ENCODE results near the gene SRSF1.

DNA sequence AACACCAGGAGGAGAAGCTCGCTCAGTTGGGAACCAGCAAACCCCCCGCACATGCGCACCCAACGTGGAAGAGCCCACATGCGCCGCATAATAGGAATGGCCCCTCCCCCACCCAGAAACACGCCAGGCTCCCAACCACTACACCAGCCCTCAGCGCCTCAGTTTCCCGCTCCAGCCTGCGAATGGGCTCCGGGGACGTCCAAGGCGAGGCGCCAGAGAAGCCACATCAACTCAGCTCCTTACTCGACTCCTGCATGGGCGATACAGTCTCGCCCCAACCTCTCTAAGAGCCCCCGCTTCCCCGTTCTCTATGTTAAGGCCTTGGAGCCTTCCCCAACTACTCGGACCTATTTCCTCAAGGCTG lies 504 bp downstream of the SRSF1 start:
- TF ChIP-seq CTCF (conservative IDR thresholded peaks at IDR 0.05 in 1 of 2, IDR thresholded peaks at IDR 0.05 in 1 of 2; ENCODE audit: low read depth in 1 of 2, low read length in 2 of 2) (no peak), EZH2 (IDR thresholded peaks at IDR 0.05; ENCODE audit: low read length, missing control alignments) (no peak)

All from fibroblast of lung (primary cell).